ENCODE data around the gene OVCA2. TPM values are rescaled to one million over a fixed set of nuclear protein-coding genes. Genes with fewer than 3 reads are reported as not detected.

The OVCA2 gene
- total RNA-seq, 1 experiment from 2014 or later, result 42.5 TPM

GRCh38 chr17:2060681-2061440 is 19.0 kb downstream of the OVCA2 start:
- intact Hi-C loops (cut with micrococcal nuclease; ENCODE audit: unreplicated experiment) (no loop called here), in situ Hi-C loops (cut with HindIII; ENCODE audit: low pct_unique_long_range_greater_than_20kb, low sequenced_read_pairs) (no loop called here)
- no peaks in the 10 kb centered on the region for H3K9me3 ChIP-seq (ENCODE audit: control insufficient read depth, insufficient read depth, low read depth, low read length)
- no peaks in the 10 kb centered on the region for H3K36me3 ChIP-seq (ENCODE audit: control insufficient read depth, insufficient read depth, low read length)
- H3K27ac ChIP-seq (ENCODE audit: low read length), result no peak overlapping the region
- H3K4me1 ChIP-seq (ENCODE audit: control insufficient read depth, insufficient read depth, low read length), result no peaks in the 10 kb centered on the region
- no peak for ATAC-seq
- no TSS peak for BruUV-seq (replicated peaks)
- ChIA-PET POLR2A (no interaction called here), CTCF (no interaction called here)
- DNase-seq (ENCODE audit: low read depth, low spot score), result no peak
- TF ChIP-seq, protein P1, sequence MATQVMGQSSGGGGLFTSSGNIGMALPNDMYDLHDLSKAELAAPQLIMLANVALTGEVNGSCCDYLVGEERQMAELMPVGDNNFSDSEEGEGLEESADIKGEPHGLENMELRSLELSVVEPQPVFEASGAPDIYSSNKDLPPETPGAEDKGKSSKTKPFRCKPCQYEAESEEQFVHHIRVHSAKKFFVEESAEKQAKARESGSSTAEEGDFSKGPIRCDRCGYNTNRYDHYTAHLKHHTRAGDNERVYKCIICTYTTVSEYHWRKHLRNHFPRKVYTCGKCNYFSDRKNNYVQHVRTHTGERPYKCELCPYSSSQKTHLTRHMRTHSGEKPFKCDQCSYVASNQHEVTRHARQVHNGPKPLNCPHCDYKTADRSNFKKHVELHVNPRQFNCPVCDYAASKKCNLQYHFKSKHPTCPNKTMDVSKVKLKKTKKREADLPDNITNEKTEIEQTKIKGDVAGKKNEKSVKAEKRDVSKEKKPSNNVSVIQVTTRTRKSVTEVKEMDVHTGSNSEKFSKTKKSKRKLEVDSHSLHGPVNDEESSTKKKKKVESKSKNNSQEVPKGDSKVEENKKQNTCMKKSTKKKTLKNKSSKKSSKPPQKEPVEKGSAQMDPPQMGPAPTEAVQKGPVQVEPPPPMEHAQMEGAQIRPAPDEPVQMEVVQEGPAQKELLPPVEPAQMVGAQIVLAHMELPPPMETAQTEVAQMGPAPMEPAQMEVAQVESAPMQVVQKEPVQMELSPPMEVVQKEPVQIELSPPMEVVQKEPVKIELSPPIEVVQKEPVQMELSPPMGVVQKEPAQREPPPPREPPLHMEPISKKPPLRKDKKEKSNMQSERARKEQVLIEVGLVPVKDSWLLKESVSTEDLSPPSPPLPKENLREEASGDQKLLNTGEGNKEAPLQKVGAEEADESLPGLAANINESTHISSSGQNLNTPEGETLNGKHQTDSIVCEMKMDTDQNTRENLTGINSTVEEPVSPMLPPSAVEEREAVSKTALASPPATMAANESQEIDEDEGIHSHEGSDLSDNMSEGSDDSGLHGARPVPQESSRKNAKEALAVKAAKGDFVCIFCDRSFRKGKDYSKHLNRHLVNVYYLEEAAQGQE (IDR thresholded peaks at IDR 0.05; ENCODE audit: insufficient read depth in 1 of 2, low read depth in 2 of 2, low read length in 1 of 2), result no peak
- no peak for TF ChIP-seq POLR2AphosphoS5 (IDR thresholded peaks at IDR 0.05; ENCODE audit: low read depth, low read length)
- no peak for TF ChIP-seq TCF7L2 (IDR thresholded peaks at IDR 0.05; ENCODE audit: low read depth, low read length)
- TF ChIP-seq, protein P2, sequence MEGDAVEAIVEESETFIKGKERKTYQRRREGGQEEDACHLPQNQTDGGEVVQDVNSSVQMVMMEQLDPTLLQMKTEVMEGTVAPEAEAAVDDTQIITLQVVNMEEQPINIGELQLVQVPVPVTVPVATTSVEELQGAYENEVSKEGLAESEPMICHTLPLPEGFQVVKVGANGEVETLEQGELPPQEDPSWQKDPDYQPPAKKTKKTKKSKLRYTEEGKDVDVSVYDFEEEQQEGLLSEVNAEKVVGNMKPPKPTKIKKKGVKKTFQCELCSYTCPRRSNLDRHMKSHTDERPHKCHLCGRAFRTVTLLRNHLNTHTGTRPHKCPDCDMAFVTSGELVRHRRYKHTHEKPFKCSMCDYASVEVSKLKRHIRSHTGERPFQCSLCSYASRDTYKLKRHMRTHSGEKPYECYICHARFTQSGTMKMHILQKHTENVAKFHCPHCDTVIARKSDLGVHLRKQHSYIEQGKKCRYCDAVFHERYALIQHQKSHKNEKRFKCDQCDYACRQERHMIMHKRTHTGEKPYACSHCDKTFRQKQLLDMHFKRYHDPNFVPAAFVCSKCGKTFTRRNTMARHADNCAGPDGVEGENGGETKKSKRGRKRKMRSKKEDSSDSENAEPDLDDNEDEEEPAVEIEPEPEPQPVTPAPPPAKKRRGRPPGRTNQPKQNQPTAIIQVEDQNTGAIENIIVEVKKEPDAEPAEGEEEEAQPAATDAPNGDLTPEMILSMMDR (IDR thresholded peaks at IDR 0.05), result no peak
- no peak for TF ChIP-seq SIN3A (IDR thresholded peaks at IDR 0.05; ENCODE audit: borderline replicate concordance, insufficient read depth, low read depth, low read length)
- H3K27me3 ChIP-seq (ENCODE audit: control insufficient read depth, insufficient read depth, low read length), result no peaks in the 10 kb centered on the region
- H3K4me3 ChIP-seq (ENCODE audit: low read depth in 2 of 2, low read length in 2 of 2), result no peak overlapping the region

GRCh38 chr17:2061441-2061958 is 19.7 kb downstream of the OVCA2 start:
- Histone ChIP-seq H3K4me3 (ENCODE audit: low read depth in 2 of 2, low read length in 2 of 2) (no peak overlapping the region), H3K27me3 (ENCODE audit: control insufficient read depth, insufficient read depth, low read length) (no peaks in the 10 kb centered on the region), H3K9me3 (ENCODE audit: control insufficient read depth, insufficient read depth, low read depth, low read length) (no peaks in the 10 kb centered on the region), H3K27ac (ENCODE audit: low read length) (no peak overlapping the region), H3K36me3 (ENCODE audit: control insufficient read depth, insufficient read depth, low read length) (no peaks in the 10 kb centered on the region), H3K4me1 (ENCODE audit: control insufficient read depth, insufficient read depth, low read length) (no peaks in the 10 kb centered on the region)
- DNase-seq (ENCODE audit: low read depth, low spot score) (no peak), ATAC-seq (no peak)
- TF ChIP-seq POLR2AphosphoS5 (IDR thresholded peaks at IDR 0.05; ENCODE audit: low read depth, low read length) (no peak), TCF7L2 (IDR thresholded peaks at IDR 0.05; ENCODE audit: low read depth, low read length) (no peak), SIN3A (IDR thresholded peaks at IDR 0.05; ENCODE audit: borderline replicate concordance, insufficient read depth, low read depth, low read length) (no peak)
- TF ChIP-seq, protein P1 (IDR thresholded peaks at IDR 0.05; ENCODE audit: insufficient read depth in 1 of 2, low read depth in 2 of 2, low read length in 1 of 2), result no peak
- TF ChIP-seq, protein P2 (IDR thresholded peaks at IDR 0.05), result no peak
- intact Hi-C loops (cut with micrococcal nuclease; ENCODE audit: unreplicated experiment), result no loop called here
- no TSS peak for BruUV-seq (replicated peaks)
- CTCF ChIA-PET, result no interaction called here
- in situ Hi-C loops (cut with HindIII; ENCODE audit: low pct_unique_long_range_greater_than_20kb, low sequenced_read_pairs), result no loop called here
- POLR2A ChIA-PET, result no interaction called here
